Hindlimb muscle (tissue), 1 donor: Measurements from ENCODE around the gene DNAH2. TPM values are rescaled to one million over a fixed set of nuclear protein-coding genes. Genes with fewer than 3 reads are reported as not detected.

ENCODE experiments used
- DNase-seq: peaks from one replicate; pipeline ENCODE4 v3.0.0-alpha.2; 2013
- polyA plus RNA-seq: library from polyadenylated mRNA; unstranded; fragments of 120-200 nt; gene quantifications from one replicate; pipeline ENCODE4 v1.2.1, GENCODE V29; 2013; ENCODE audit not compliant: insufficient read length

Gene DNAH2
- polyA plus RNA-seq, 1 donor, result 6.8 TPM

- no peak for DNase-seq
Measured at GRCh38 chr17:7881276-7882054, 163.9 kb downstream of the DNAH2 start.

GRCh38 chr17:7882068-7882467 is 164.5 kb downstream of the DNAH2 start:
- DNase-seq, result no peak

- DNase-seq, result no peak
Measured at GRCh38 chr17:7882629-7883028, 165.1 kb downstream of the DNAH2 start.

Other genes with a start within 250 kb of the DNAH2 start
- 27.5 TPM for gene ZBTB4, start 238.1 kb upstream of the DNAH2 start, polyA plus RNA-seq
- gene SLC35G6, start 236.3 kb upstream of the DNAH2 start, polyA plus RNA-seq, result 0.13 TPM
- 70.0 TPM for gene POLR2A, start 233.4 kb upstream of the DNAH2 start, polyA plus RNA-seq
- gene TNFSF12, start 168.7 kb upstream of the DNAH2 start, polyA plus RNA-seq, result 32.4 TPM
- 4.0 TPM for gene TNFSF13, start 159.0 kb upstream of the DNAH2 start, polyA plus RNA-seq
- 34.1 TPM for gene SENP3, start 155.8 kb upstream of the DNAH2 start, polyA plus RNA-seq
- 55.2 TPM for gene CD68, start 138.1 kb upstream of the DNAH2 start, polyA plus RNA-seq
- gene MPDU1, start 133.9 kb upstream of the DNAH2 start, polyA plus RNA-seq, result 38.6 TPM
- gene SOX15, start 127.7 kb upstream of the DNAH2 start, polyA plus RNA-seq, result 2.3 TPM
- gene FXR2, start 102.8 kb upstream of the DNAH2 start, polyA plus RNA-seq, result 38.3 TPM
- 64.4 TPM for gene SAT2, start 89.9 kb upstream of the DNAH2 start, polyA plus RNA-seq
- gene SHBG, start 87.6 kb upstream of the DNAH2 start, polyA plus RNA-seq, result 1.0 TPM
- gene ATP1B2, start 66.8 kb upstream of the DNAH2 start, polyA plus RNA-seq, result 33.8 TPM
- 44.1 TPM for gene TP53, start 30.3 kb upstream of the DNAH2 start, polyA plus RNA-seq
- gene WRAP53, start 29.3 kb upstream of the DNAH2 start, polyA plus RNA-seq, result 8.0 TPM
- gene EFNB3, start 12.5 kb upstream of the DNAH2 start, polyA plus RNA-seq, result 5.4 TPM
- gene KDM6B, start 116.5 kb downstream of the DNAH2 start, polyA plus RNA-seq, result 22.5 TPM
- gene TMEM88, start 137.3 kb downstream of the DNAH2 start, polyA plus RNA-seq, result 32.6 TPM
- gene NAA38, start 139.8 kb downstream of the DNAH2 start, polyA plus RNA-seq, result 42.8 TPM
- 8.2 TPM for gene CYB5D1, start 140.3 kb downstream of the DNAH2 start, polyA plus RNA-seq
- 60.9 TPM for gene CHD3, start 171.0 kb downstream of the DNAH2 start, polyA plus RNA-seq
- 3.5 TPM for gene RNF227, start 198.5 kb downstream of the DNAH2 start, polyA plus RNA-seq
- 4.7 TPM for gene KCNAB3, start 212.1 kb downstream of the DNAH2 start, polyA plus RNA-seq
- gene TRAPPC1, start 214.2 kb downstream of the DNAH2 start, polyA plus RNA-seq, result 99.5 TPM
- gene CNTROB, start 214.5 kb downstream of the DNAH2 start, polyA plus RNA-seq, result 31.0 TPM